Measurements from ENCODE around the gene CCDC78.
"Not testable (repeated sequence)": the region's sequence is repeated elsewhere in the genome, so short reads cannot be mapped to it uniquely, and the experiment has no call there.

CCDC78 gene

DNA sequence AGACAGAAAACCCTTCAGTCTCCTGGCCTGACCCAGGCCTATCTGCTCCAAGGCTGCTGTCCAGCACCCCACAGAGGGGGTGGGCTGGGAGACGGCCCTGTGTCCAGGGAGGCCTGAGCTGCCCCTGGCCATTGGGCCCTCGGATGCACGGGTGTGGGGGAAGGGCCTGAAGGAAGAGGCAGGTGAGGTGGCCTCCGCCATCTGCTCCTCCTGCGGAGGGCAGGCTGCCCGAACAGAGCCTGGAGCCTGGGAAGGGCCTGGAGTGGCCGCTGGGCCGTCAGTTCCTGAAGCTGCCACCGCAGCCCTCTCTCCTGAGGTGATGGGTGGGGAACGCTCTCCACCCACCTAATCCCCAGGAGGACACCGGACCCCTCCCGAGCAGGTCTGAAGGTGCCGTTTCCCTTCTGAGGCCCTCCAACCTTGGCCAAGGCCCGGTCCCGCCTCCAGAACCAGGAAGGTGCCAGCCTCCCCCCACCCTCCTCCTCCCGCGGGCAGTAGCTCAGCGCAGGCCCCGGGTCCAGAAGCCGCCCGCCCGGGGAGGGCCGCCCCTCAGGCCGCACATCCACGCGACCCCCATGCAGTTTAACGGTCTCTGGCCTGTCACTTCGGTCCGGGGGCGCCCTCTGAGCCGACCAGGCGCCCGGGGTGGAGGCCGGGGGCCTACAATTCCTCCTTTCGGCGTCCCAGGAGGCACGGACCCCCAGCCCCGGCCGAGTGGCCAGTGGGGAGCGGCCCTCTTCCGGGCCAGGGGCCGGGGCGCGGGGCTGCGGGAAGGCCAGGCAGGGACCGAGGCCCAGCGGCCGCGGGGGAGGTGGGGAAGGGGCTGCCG is 21.5 kb downstream of the CCDC78 start:
- no peak for DNase-seq
- in situ Hi-C loops (cut with MboI; ENCODE audit: low pct_unique_long_range_greater_than_20kb, low sequenced_read_pairs): no loop called here

DNA sequence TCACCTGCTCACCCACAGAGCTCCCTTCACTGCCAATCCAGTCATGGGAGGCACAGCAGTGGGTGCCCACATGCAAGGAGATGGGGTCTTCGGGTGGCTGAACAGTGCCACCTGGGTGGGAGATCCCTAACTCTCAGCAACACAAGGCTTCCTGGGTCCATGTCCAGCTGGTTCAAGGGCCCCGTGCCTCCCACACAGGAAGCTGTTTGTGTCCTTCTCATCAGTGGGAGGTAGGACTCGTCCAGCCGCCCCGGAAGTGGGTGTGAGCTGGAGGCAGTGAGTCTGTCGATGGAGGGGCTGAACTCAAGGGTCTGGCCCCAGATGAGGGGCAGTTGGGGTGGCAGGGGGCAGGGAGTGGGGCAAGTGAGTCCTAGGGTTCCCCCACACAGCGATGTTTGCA is 22.2 kb downstream of the CCDC78 start:
- in situ Hi-C loops (cut with MboI; ENCODE audit: low pct_unique_long_range_greater_than_20kb, low sequenced_read_pairs): no loop called here
- no peak for DNase-seq

- no peak for DNase-seq
- in situ Hi-C loops (cut with MboI; ENCODE audit: low pct_unique_long_range_greater_than_20kb, low sequenced_read_pairs): no loop called here
Observed at GRCh38 chr16:703406-703805, 22.8 kb downstream of the CCDC78 start.

GRCh38 chr16:702341-702740 is 23.9 kb downstream of the CCDC78 start:
- in situ Hi-C loops (cut with MboI; ENCODE audit: low pct_unique_long_range_greater_than_20kb, low sequenced_read_pairs): no loop called here
- DNase-seq: no peak

DNA sequence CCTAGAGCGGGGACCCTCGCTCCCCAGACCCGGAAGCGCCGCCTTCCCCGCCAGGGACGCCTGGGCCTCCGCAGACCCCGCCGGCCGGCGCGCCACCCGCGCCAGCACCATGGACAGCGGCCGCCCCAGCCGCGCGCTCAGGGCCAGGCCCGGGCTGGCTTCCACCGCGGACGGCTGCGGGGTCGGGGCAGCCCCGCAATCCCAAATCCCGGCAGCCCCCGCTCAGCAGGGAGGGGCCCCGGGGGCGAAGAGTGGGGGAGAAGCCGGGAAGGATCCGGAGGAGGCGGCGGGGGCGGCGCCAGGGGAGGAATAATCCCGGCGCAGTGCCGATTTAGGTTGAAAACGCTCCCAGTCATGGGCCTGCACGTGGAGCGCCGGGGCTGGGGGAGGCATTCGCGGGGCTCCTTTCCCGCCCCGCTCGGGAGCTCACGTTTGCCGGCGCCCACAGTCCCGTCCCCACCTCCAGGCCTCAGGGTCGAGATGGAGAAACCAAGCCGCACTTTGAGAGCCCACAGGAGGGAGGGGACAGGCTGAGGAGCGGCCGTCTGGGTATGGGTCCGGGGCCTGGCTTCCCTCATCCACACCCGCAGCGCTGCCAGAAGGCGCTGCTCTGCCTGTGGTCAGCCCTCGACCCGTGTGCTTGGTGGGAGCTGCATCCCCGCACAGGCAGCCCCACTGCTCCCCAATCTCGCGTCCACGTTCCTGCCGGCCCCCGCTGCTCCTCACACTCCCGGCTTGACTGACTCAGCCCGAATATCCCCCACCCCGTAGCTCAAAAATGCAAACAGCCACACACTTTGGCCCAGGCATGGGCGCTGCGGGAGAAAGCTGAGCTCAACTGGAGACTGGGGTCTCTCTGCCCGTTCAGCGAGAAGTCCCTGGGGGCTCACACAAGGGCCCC is 25.3 kb downstream of the CCDC78 start:
- no peak for DNase-seq
- in situ Hi-C loops (cut with MboI; ENCODE audit: low pct_unique_long_range_greater_than_20kb, low sequenced_read_pairs): no loop called here

GRCh38 chr16:698911-699671 is 27.2 kb downstream of the CCDC78 start:
- DNase-seq: no peak
- in situ Hi-C loops (cut with MboI; ENCODE audit: low pct_unique_long_range_greater_than_20kb, low sequenced_read_pairs): no loop called here

- in situ Hi-C loops (cut with MboI; ENCODE audit: low pct_unique_long_range_greater_than_20kb, low sequenced_read_pairs): no loop called here
Observed at GRCh38 chr16:695355-696089, 30.7 kb downstream of the CCDC78 start.

GRCh38 chr16:694863-695354 is 31.3 kb downstream of the CCDC78 start:
- no peak for DNase-seq
- in situ Hi-C loops (cut with MboI; ENCODE audit: low pct_unique_long_range_greater_than_20kb, low sequenced_read_pairs): no loop called here

More at GRCh38 chr16:695355-696089, 30.7 kb downstream of the CCDC78 start:
- DNase-seq: no peak

DNA sequence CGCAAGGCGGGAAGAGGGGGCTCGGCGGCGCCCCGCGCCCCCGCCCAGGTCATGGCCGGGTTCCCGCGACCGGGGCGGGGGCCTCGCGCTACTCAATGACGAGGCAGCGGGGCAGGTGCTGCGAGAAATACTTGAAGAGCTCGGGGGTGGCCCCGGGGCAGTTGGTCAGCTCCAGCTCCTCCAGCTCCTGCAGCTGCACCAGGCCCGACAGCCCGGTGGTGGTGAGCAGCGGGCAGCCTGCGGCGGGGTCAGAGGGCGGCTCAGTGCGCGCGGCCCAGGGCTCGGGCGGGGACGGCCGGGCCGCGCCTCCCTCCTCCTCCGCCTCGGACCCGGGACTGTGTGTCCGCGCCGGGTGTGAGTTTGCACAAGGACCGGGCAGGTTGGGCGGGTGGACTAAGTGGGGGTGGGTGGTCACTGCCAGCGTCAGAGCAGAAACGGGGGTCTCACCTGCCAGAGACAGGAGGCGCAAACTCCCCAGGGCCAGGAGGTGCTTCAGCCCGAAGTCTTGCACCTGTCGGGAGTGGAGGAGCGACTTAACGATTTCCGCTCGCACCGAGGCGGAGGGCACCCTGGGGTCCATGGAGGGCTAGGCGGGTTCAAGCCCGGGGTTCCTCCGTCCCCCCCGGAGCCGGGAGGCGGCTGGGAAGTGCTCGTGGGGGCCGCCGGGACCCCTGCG is 31.9 kb downstream of the CCDC78 start:
- DNase-seq: no peak
- in situ Hi-C loops (cut with MboI; ENCODE audit: low pct_unique_long_range_greater_than_20kb, low sequenced_read_pairs): no loop called here

GRCh38 chr16:693766-694165 is 32.5 kb downstream of the CCDC78 start:
- in situ Hi-C loops (cut with MboI; ENCODE audit: low pct_unique_long_range_greater_than_20kb, low sequenced_read_pairs): no loop called here
- no peak for DNase-seq

DNA sequence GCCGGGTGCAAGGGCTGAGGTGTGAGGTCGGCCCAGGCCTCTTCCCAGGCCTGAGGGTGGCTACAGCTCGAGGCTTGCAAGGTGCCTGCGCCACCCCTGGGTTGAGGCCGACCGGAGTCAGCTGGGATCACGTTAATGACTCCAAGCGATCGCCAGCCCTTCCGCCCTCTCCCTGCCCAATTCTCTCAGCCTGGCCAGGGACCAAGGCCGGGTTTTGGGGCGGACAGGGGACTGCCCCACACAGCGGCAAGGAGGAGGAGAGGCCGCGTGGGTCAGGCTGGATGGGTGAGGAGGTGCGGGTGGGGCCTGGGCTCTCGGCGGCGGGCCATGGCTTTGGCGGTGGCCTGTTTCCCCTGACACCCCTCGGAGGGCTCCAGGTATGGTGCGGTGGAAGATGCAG is 32.9 kb downstream of the CCDC78 start:
- DNase-seq: no peak
- in situ Hi-C loops (cut with MboI; ENCODE audit: low pct_unique_long_range_greater_than_20kb, low sequenced_read_pairs): no loop called here

- in situ Hi-C loops (cut with MboI; ENCODE audit: low pct_unique_long_range_greater_than_20kb, low sequenced_read_pairs): no loop called here
- DNase-seq: no peak
Observed at GRCh38 chr16:692356-693108, 33.7 kb downstream of the CCDC78 start.

DNA sequence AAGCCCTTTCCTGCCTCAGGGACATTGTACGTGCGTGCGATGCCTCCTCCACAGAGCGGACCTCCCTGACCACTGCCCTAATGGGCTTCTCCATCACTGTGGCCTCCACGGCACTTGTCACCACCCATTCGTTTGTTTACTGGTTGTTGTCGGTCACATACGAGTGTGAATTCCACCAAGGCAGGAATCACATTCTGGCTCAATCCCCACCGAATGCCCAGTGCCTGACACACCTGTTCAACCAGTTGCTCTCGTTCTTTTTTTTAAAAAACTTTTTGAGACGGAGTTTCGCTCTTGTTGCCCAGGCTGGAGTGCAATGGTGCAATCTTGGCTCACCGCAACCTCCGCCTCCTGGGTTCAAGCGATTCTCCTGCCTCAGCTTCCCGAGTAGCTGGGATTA is 35.0 kb downstream of the CCDC78 start:
- DNase-seq; in situ Hi-C loops (cut with MboI; ENCODE audit: low pct_unique_long_range_greater_than_20kb, low sequenced_read_pairs): not testable (repeated sequence)

- in situ Hi-C loops (cut with MboI; ENCODE audit: low pct_unique_long_range_greater_than_20kb, low sequenced_read_pairs): no loop called here
Observed at GRCh38 chr16:689175-689897, 36.9 kb downstream of the CCDC78 start.

DNA sequence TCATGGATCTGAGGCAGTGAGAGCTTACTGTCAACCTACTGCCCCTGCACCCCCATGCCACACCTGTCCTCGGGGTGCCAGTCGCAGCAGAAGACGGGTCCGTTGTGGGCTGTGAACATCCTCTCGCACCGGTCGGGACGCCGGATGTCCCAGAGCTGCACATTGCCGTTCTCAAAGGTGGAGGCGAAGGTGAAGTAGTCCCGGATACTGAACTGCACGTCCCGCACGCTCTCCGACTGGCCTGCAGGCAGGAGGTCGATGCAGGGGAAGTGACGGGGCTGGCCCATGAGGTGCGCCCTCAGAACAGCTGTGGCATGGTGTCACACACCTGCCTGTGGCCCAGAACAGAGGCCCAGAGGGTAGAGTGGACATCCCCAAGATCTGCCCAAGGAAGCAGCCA is 38.7 kb downstream of the CCDC78 start:
- in situ Hi-C loops (cut with MboI; ENCODE audit: low pct_unique_long_range_greater_than_20kb, low sequenced_read_pairs): no loop called here
- no peak for DNase-seq

More at GRCh38 chr16:689175-689897, 36.9 kb downstream of the CCDC78 start:
- no peak for DNase-seq

- in situ Hi-C loops (cut with MboI; ENCODE audit: low pct_unique_long_range_greater_than_20kb, low sequenced_read_pairs): no loop called here
- DNase-seq: no peak
Observed at GRCh38 chr16:686459-687260, 39.6 kb downstream of the CCDC78 start.

All from KBM-7 (cell line).